ENCODE results near the gene HOXB3. TPM values are rescaled to one million over a fixed set of nuclear protein-coding genes. Genes with fewer than 3 reads are reported as not detected.

The HOXB3 gene
- polyA plus RNA-seq (2013, experiment 1 of 2) = 0.03 TPM
- polyA plus RNA-seq (2013, experiment 2 of 2) = not detected

- H3K4me1 ChIP-seq (ENCODE audit: control insufficient read depth, low read depth, low read length) = peaks cover 2% of the 10 kb centered on the region
- no CpG with 5 or more reads among the region's 23 CpGs for WGBS (ENCODE audit: extremely low coverage, insufficient coverage, low lambda C conversion rate)
- no peaks in the 10 kb centered on the region for H3K79me2 ChIP-seq (ENCODE audit: control insufficient read depth, insufficient read depth, low read length)
- H3K4me3 ChIP-seq (ENCODE audit: low read length) = no peak within 1 kb of the TSS
- H2BK15ac ChIP-seq (replicated peaks; ENCODE audit: low read depth) = no peak within 1 kb of the TSS
- H3K79me1 ChIP-seq (ENCODE audit: low read length) = no peaks in the 10 kb centered on the region
- H3K9ac ChIP-seq (ENCODE audit: low read length) = no peak within 1 kb of the TSS
- H3K4ac ChIP-seq (ENCODE audit: low read depth, low read length) = no peak within 1 kb of the TSS
- no peak within 1 kb of the TSS for H4K8ac ChIP-seq (ENCODE audit: low read depth, low read length)
- no peak for DNase-seq
- no peak within 1 kb of the TSS for H3K18ac ChIP-seq (ENCODE audit: low read length)
- peak within 1 kb of the TSS; percentile 5 for H3K4me2 ChIP-seq (ENCODE audit: low read length)
- H4K5ac ChIP-seq (ENCODE audit: low read length) = no peak within 1 kb of the TSS
- no peak within 1 kb of the TSS for H2BK5ac ChIP-seq (ENCODE audit: low read length)
- no peak within 1 kb of the TSS for H2AK5ac ChIP-seq (ENCODE audit: low read length)
- H3K27ac ChIP-seq (ENCODE audit: low read depth, low read length) = no peak within 1 kb of the TSS
- no peak within 1 kb of the TSS for H3K23ac ChIP-seq (ENCODE audit: low read length)
- H3K27me3 ChIP-seq (ENCODE audit: insufficient read depth, low read length, poor library complexity) = peaks cover 90% of the 10 kb centered on the region
- no peaks in the 10 kb centered on the region for H3K36me3 ChIP-seq (ENCODE audit: control insufficient read depth, insufficient read depth, low read length)
- no peak within 1 kb of the TSS for H2BK120ac ChIP-seq (ENCODE audit: low read depth, low read length)
- no peak within 1 kb of the TSS for H3K56ac ChIP-seq (ENCODE audit: low read length)
Observed at GRCh38 chr17:48589831-48590606, at the start of gene HOXB3. HOXB3 (minus strand) TSS chr17:48590241; CDS start chr17:48552474, 37,767 bp downstream.

- H2BK5ac ChIP-seq (ENCODE audit: low read length) = no peak overlapping the region
- H3K79me2 ChIP-seq (ENCODE audit: control insufficient read depth, insufficient read depth, low read length) = no peaks in the 10 kb centered on the region
- H3K27ac ChIP-seq (ENCODE audit: low read depth, low read length) = no peak overlapping the region
- H3K23ac ChIP-seq (ENCODE audit: low read length) = no peak overlapping the region
- H2BK120ac ChIP-seq (ENCODE audit: low read depth, low read length) = no peak overlapping the region
- H4K5ac ChIP-seq (ENCODE audit: low read length) = no peak overlapping the region
- no CpG with 5 or more reads among the region's 5 CpGs for WGBS (ENCODE audit: extremely low coverage, insufficient coverage, low lambda C conversion rate)
- H3K4me3 ChIP-seq (ENCODE audit: low read length) = no peak overlapping the region
- no peak overlapping the region for H3K18ac ChIP-seq (ENCODE audit: low read length)
- H3K27me3 ChIP-seq (ENCODE audit: insufficient read depth, low read length, poor library complexity) = peaks cover 83% of the 10 kb centered on the region
- no peak overlapping the region for H3K56ac ChIP-seq (ENCODE audit: low read length)
- no peaks in the 10 kb centered on the region for H3K79me1 ChIP-seq (ENCODE audit: low read length)
- H4K8ac ChIP-seq (ENCODE audit: low read depth, low read length) = no peak overlapping the region
- no peak overlapping the region for H2AK5ac ChIP-seq (ENCODE audit: low read length)
- H3K4me1 ChIP-seq (ENCODE audit: control insufficient read depth, low read depth, low read length) = peaks cover 3% of the 10 kb centered on the region
- H3K9ac ChIP-seq (ENCODE audit: low read length) = no peak overlapping the region
- no peak for DNase-seq
- H3K4ac ChIP-seq (ENCODE audit: low read depth, low read length) = no peak overlapping the region
- no peaks in the 10 kb centered on the region for H3K36me3 ChIP-seq (ENCODE audit: control insufficient read depth, insufficient read depth, low read length)
- H3K4me2 ChIP-seq (ENCODE audit: low read length) = no peak overlapping the region
- H2BK15ac ChIP-seq (replicated peaks; ENCODE audit: low read depth) = no peak overlapping the region
Observed at GRCh38 chr17:48639136-48639535, 49.1 kb upstream of the HOXB3 start.

- H2AK5ac ChIP-seq (ENCODE audit: low read length) = no peak overlapping the region
- H2BK120ac ChIP-seq (ENCODE audit: low read depth, low read length) = no peak overlapping the region
- H3K4me3 ChIP-seq (ENCODE audit: low read length) = no peak overlapping the region
- H2BK15ac ChIP-seq (replicated peaks; ENCODE audit: low read depth) = no peak overlapping the region
- H2BK5ac ChIP-seq (ENCODE audit: low read length) = no peak overlapping the region
- no peak overlapping the region for H3K23ac ChIP-seq (ENCODE audit: low read length)
- H3K79me1 ChIP-seq (ENCODE audit: low read length) = no peaks in the 10 kb centered on the region
- no peak overlapping the region for H4K5ac ChIP-seq (ENCODE audit: low read length)
- H3K79me2 ChIP-seq (ENCODE audit: control insufficient read depth, insufficient read depth, low read length) = no peaks in the 10 kb centered on the region
- H3K9ac ChIP-seq (ENCODE audit: low read length) = no peak overlapping the region
- no peak overlapping the region for H3K27ac ChIP-seq (ENCODE audit: low read depth, low read length)
- peaks cover 3% of the 10 kb centered on the region for H3K4me1 ChIP-seq (ENCODE audit: control insufficient read depth, low read depth, low read length)
- H3K4ac ChIP-seq (ENCODE audit: low read depth, low read length) = no peak overlapping the region
- H3K36me3 ChIP-seq (ENCODE audit: control insufficient read depth, insufficient read depth, low read length) = no peaks in the 10 kb centered on the region
- peaks cover 84% of the 10 kb centered on the region for H3K27me3 ChIP-seq (ENCODE audit: insufficient read depth, low read length, poor library complexity)
- no peak overlapping the region for H3K56ac ChIP-seq (ENCODE audit: low read length)
- DNase-seq = no peak
- WGBS (ENCODE audit: extremely low coverage, insufficient coverage, low lambda C conversion rate) = no CpG with 5 or more reads among the region's 18 CpGs
- H3K18ac ChIP-seq (ENCODE audit: low read length) = no peak overlapping the region
- H4K8ac ChIP-seq (ENCODE audit: low read depth, low read length) = no peak overlapping the region
- no peak overlapping the region for H3K4me2 ChIP-seq (ENCODE audit: low read length)
Observed at GRCh38 chr17:48637323-48638260, 47.6 kb upstream of the HOXB3 start.

GRCh38 chr17:48636177-48637018 is 46.4 kb upstream of the HOXB3 start:
- Histone ChIP-seq H3K36me3 (ENCODE audit: control insufficient read depth, insufficient read depth, low read length) (no peaks in the 10 kb centered on the region), H3K56ac (ENCODE audit: low read length) (no peak overlapping the region), H2BK15ac (replicated peaks; ENCODE audit: low read depth) (no peak overlapping the region), H3K4ac (ENCODE audit: low read depth, low read length) (no peak overlapping the region), H3K79me1 (ENCODE audit: low read length) (no peaks in the 10 kb centered on the region), H3K27ac (ENCODE audit: low read depth, low read length) (no peak overlapping the region), H3K23ac (ENCODE audit: low read length) (no peak overlapping the region), H4K8ac (ENCODE audit: low read depth, low read length) (no peak overlapping the region), H3K27me3 (ENCODE audit: insufficient read depth, low read length, poor library complexity) (peaks cover 86% of the 10 kb centered on the region), H3K79me2 (ENCODE audit: control insufficient read depth, insufficient read depth, low read length) (no peaks in the 10 kb centered on the region), H2AK5ac (ENCODE audit: low read length) (no peak overlapping the region), H3K4me3 (ENCODE audit: low read length) (no peak overlapping the region), H3K9ac (ENCODE audit: low read length) (peak overlapping the region; percentile 25), H3K4me2 (ENCODE audit: low read length) (no peak overlapping the region), H2BK5ac (ENCODE audit: low read length) (no peak overlapping the region), H2BK120ac (ENCODE audit: low read depth, low read length) (no peak overlapping the region), H3K4me1 (ENCODE audit: control insufficient read depth, low read depth, low read length) (no peaks in the 10 kb centered on the region), H3K18ac (ENCODE audit: low read length) (no peak overlapping the region), H4K5ac (ENCODE audit: low read length) (no peak overlapping the region)
- peak; percentile 97 for DNase-seq
- WGBS (ENCODE audit: extremely low coverage, insufficient coverage, low lambda C conversion rate) = no CpG with 5 or more reads among the region's 39 CpGs

- Histone ChIP-seq H3K27me3 (ENCODE audit: insufficient read depth, low read length, poor library complexity) (peaks cover 86% of the 10 kb centered on the region), H3K9ac (ENCODE audit: low read length) (no peak overlapping the region), H4K8ac (ENCODE audit: low read depth, low read length) (no peak overlapping the region), H3K4me3 (ENCODE audit: low read length) (no peak overlapping the region), H3K27ac (ENCODE audit: low read depth, low read length) (no peak overlapping the region), H3K79me2 (ENCODE audit: control insufficient read depth, insufficient read depth, low read length) (no peaks in the 10 kb centered on the region), H2AK5ac (ENCODE audit: low read length) (no peak overlapping the region), H3K4me2 (ENCODE audit: low read length) (no peak overlapping the region), H3K79me1 (ENCODE audit: low read length) (no peaks in the 10 kb centered on the region), H4K5ac (ENCODE audit: low read length) (no peak overlapping the region), H2BK15ac (replicated peaks; ENCODE audit: low read depth) (no peak overlapping the region), H3K23ac (ENCODE audit: low read length) (no peak overlapping the region), H2BK5ac (ENCODE audit: low read length) (no peak overlapping the region), H3K56ac (ENCODE audit: low read length) (no peak overlapping the region), H3K18ac (ENCODE audit: low read length) (no peak overlapping the region), H3K4me1 (ENCODE audit: control insufficient read depth, low read depth, low read length) (no peaks in the 10 kb centered on the region), H3K4ac (ENCODE audit: low read depth, low read length) (no peak overlapping the region), H2BK120ac (ENCODE audit: low read depth, low read length) (no peak overlapping the region), H3K36me3 (ENCODE audit: control insufficient read depth, insufficient read depth, low read length) (no peaks in the 10 kb centered on the region)
- no peak for DNase-seq
- no CpG with 5 or more reads among the region's 20 CpGs for WGBS (ENCODE audit: extremely low coverage, insufficient coverage, low lambda C conversion rate)
Observed at GRCh38 chr17:48634493-48635208, 44.6 kb upstream of the HOXB3 start.
